Activated CD4-positive, alpha-beta T cell treated with anti-CD3 and anti-CD28 coated beads for 36 hours (primary cell): ENCODE measurements around the gene CELF2. TPM values are rescaled to one million over a fixed set of nuclear protein-coding genes. Genes with fewer than 3 reads are reported as not detected.

Experiments
- ATAC-seq: fragments of 200-7000 bp; cut with Tn5 transposase; one replicate; pipeline ENCODE4 v1.10.0; 2021; ENCODE audit warnings: mild to moderate bottlenecking, moderate library complexity
- CTCF ChIA-PET: fragments of 350-600 bp; sonication (Branson Sonifier 250); formaldehyde crosslinking; loops from one replicate; lab custom pipeline; 2021; ENCODE audit warnings: antibody characterized with exemption; lab: Charles Lee
- POLR2A ChIA-PET: fragments of 350-600 bp; sonication (Branson Sonifier 250); formaldehyde crosslinking; loops from one replicate; lab custom pipeline; 2021; ENCODE audit warnings: antibody characterized with exemption, inconsistent platforms; lab: Charles Lee
- DNase-seq: peaks from one replicate; pipeline ENCODE4 v3.0.0-alpha.2; 2020
- H3K27ac Mint-ChIP-seq: one replicate; pipeline ENCODE4 v1.8.0; 2021; ENCODE audit warnings: mixed read lengths
- H3K27me3 Mint-ChIP-seq: one replicate; pipeline ENCODE4 v1.8.0; 2021; ENCODE audit warnings: mixed read lengths
- H3K36me3 Mint-ChIP-seq: one replicate; pipeline ENCODE4 v1.8.0; 2021; ENCODE audit warnings: low read depth, mixed read lengths
- H3K4me1 Mint-ChIP-seq: one replicate; pipeline ENCODE4 v1.8.0; 2021; ENCODE audit warnings: mixed read lengths
- H3K4me3 Mint-ChIP-seq: one replicate; pipeline ENCODE4 v1.8.0; 2021; ENCODE audit warnings: mild to moderate bottlenecking, moderate library complexity, mixed read lengths
- H3K9me3 Mint-ChIP-seq: one replicate; pipeline ENCODE4 v1.8.0; 2021; ENCODE audit warnings: low read depth, mixed read lengths
- intact Hi-C, 2 experiments: fragments of 100-400 bp; cut with DNase I in 1 of 2; cut with micrococcal nuclease in 1 of 2; formaldehyde crosslinking; loops; one replicate each; pipeline versions ENCODE4 v1.14.2 to v1.15.1; 2022 to 2024; cut with DNase I, micrococcal nuclease
- total RNA-seq, 2 experiments: library from RNA; stranded (reverse); gene quantifications; one replicate each; pipeline ENCODE4 v1.2.3, GENCODE V29; 2021

The CELF2 gene
- total RNA-seq, 2 experiments from 2014 or later: 102 to 119 TPM

DNA sequence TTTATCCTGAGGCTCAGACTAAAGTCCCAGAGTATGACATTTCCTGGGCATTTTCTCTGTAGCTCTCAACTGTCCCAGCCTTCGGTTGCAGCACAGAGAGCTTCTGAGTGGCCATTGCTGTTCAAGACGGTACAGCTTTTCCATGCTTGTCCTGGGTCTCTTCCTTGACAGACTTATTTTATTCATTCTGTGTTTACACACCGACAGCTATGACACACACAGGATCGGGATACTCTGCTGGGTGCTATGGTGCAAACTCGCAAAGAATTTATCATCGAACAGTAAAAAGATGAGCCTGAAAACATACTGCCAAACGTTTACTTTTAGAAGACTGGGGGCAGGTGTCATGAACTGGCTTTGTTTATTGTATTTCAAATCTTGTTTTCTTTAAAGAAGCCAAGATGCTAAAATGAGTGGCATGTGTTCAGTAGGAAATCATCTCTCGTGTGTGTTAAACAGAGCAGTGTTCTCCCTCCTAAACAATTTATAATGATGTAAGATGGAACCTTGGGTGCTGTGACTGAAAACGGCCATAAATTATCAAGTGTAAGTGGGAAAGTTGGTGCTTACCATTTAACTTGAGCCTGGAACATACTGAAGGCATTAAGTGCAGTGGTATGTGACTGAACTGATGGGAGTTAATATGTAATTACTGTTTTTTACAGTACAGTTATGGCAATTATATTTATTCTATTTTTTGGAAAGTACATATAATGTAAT is 120.8 kb downstream of the CELF2 start:
- Mint-ChIP-seq H3K27me3 (no peaks in the 10 kb centered on the region), H3K9me3 (no peaks in the 10 kb centered on the region), H3K36me3 (no peaks in the 10 kb centered on the region), H3K4me3 (no peak overlapping the region), H3K4me1 (peaks cover 39% of the 10 kb centered on the region), H3K27ac (no peak overlapping the region)
- ChIA-PET CTCF (interaction anchor here (1.0 to 1.8 kb wide), 3 partner anchors 8 to 28 kb away, joined by 3 to 6 read pairs (median 3); no protein-coding TSS in a partner anchor), POLR2A (no interaction called here)
- intact Hi-C loops: no loop called here
- no peak for DNase-seq
- ATAC-seq: no peak

GRCh38 chr10:11140963-11141362 is 123.3 kb downstream of the CELF2 start:
- Mint-ChIP-seq H3K36me3 (no peaks in the 10 kb centered on the region), H3K4me3 (no peak overlapping the region), H3K27me3 (no peaks in the 10 kb centered on the region), H3K4me1 (peaks cover 59% of the 10 kb centered on the region), H3K27ac (peak overlapping the region; percentile 79), H3K9me3 (no peaks in the 10 kb centered on the region)
- ChIA-PET POLR2A (no interaction called here), CTCF (interaction anchor here (0.7 to 1.2 kb wide), 3 partner anchors 8 to 276 kb away, joined by 3 to 6 read pairs (median 4); no protein-coding TSS in a partner anchor)
- intact Hi-C loops: no loop called here
- ATAC-seq (peak; percentile 36), DNase-seq (peak; percentile 44)

GRCh38 chr10:11141571-11142091 is 124.0 kb downstream of the CELF2 start:
- peak overlapping the region; percentile 79 for H3K27ac Mint-ChIP-seq
- CTCF ChIA-PET: interaction anchor here (0.6 to 1.4 kb wide), 5 partner anchors 9 to 276 kb away, joined by 3 to 6 read pairs (median 4); no protein-coding TSS in a partner anchor
- intact Hi-C loops: no loop called here
- no peak overlapping the region for H3K4me3 Mint-ChIP-seq
- H3K36me3 Mint-ChIP-seq: no peaks in the 10 kb centered on the region
- ATAC-seq (no peak), DNase-seq (no peak)
- POLR2A ChIA-PET: no interaction called here
- H3K27me3 Mint-ChIP-seq: no peaks in the 10 kb centered on the region
- H3K9me3 Mint-ChIP-seq: no peaks in the 10 kb centered on the region
- peaks cover 66% of the 10 kb centered on the region for H3K4me1 Mint-ChIP-seq

- Mint-ChIP-seq H3K4me1 (peaks cover 77% of the 10 kb centered on the region), H3K27ac (peak overlapping the region; percentile 34), H3K27me3 (no peaks in the 10 kb centered on the region), H3K4me3 (no peak overlapping the region), H3K9me3 (no peaks in the 10 kb centered on the region), H3K36me3 (no peaks in the 10 kb centered on the region)
- ChIA-PET POLR2A (no interaction called here), CTCF (interaction anchor here (1.4 kb wide), 1 partner anchor 23 kb away, joined by 4 read pairs; no protein-coding TSS in a partner anchor)
- intact Hi-C loops: no loop called here
- ATAC-seq (no peak), DNase-seq (no peak)
Measured at GRCh38 chr10:11142777-11143176, 125.1 kb downstream of the CELF2 start.

- ATAC-seq (no peak), DNase-seq (no peak)
- H3K4me1 Mint-ChIP-seq: peaks cover 82% of the 10 kb centered on the region
- ChIA-PET CTCF (interaction anchor here (4.7 kb wide), 1 partner anchor 21 kb away, joined by 32 read pairs; no protein-coding TSS in a partner anchor), POLR2A (no interaction called here)
- intact Hi-C loops: no loop called here
- H3K27me3 Mint-ChIP-seq: no peaks in the 10 kb centered on the region
- H3K4me3 Mint-ChIP-seq: no peak overlapping the region
- no peaks in the 10 kb centered on the region for H3K9me3 Mint-ChIP-seq
- no peaks in the 10 kb centered on the region for H3K36me3 Mint-ChIP-seq
- peak overlapping the region; percentile 34 for H3K27ac Mint-ChIP-seq
Measured at GRCh38 chr10:11143242-11143641, 125.6 kb downstream of the CELF2 start.

DNA sequence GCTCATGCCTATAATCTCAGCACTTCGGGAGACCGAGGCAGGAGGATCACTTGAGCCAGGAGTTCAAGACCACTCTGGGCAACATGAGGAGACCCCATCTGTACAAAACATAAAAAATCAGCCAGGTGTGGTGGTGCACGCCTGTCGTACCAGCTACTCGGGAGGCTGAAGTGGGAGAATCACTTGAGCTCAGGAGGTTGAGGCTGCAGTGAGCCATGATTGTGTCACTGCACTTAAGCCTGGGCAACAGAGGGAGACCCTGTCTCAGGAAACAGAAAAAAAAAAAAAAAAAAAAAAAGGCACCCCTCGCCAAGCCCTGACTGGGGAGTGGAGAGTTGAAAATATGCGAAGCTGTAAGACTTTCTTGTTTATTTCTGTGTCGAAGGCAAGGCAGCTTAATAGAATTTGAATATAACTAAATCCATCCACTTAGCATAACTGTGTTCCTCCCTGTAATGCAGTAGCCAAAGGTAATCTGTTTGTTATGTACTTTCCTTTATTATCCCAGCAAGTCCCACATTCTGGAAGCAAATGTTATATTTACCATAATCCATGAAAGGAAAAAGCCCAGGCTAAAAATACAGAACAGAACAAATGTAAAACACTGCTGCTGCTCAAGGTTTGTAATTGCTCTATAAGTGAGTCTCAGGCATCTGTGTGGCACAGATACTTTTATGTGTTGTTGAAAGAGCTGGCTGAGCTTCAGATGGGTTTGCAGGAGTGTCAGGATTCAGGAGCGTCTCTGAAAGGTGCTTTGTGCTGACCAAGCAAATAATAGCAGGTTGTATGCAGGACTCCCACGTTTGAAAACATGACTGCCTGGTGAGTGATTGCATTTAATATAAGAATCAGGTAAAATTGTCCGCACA is 127.2 kb downstream of the CELF2 start:
- ChIA-PET CTCF (interaction anchor here (0.6 to 4.7 kb wide), 10 partner anchors 17 to 126 kb away, joined by 3 to 32 read pairs (median 4); no protein-coding TSS in a partner anchor), POLR2A (interaction anchor here (0.6 to 1.8 kb wide), 4 partner anchors 18 to 687 kb away, joined by 3 to 9 read pairs (median 4); no protein-coding TSS in a partner anchor)
- H3K27ac Mint-ChIP-seq: peak overlapping the region; percentile 96
- peak overlapping the region; percentile 70 for H3K4me3 Mint-ChIP-seq
- intact Hi-C loops: loop anchor here in 1 of 2 experiments (5.0 kb wide), 1 partner anchor 128 kb away; the partner anchor contains the start of gene CELF2
- ATAC-seq: peak; percentile 13
- no peaks in the 10 kb centered on the region for H3K9me3 Mint-ChIP-seq
- peaks cover 89% of the 10 kb centered on the region for H3K4me1 Mint-ChIP-seq
- H3K27me3 Mint-ChIP-seq: no peaks in the 10 kb centered on the region
- H3K36me3 Mint-ChIP-seq: no peaks in the 10 kb centered on the region
- DNase-seq: no peak

DNA sequence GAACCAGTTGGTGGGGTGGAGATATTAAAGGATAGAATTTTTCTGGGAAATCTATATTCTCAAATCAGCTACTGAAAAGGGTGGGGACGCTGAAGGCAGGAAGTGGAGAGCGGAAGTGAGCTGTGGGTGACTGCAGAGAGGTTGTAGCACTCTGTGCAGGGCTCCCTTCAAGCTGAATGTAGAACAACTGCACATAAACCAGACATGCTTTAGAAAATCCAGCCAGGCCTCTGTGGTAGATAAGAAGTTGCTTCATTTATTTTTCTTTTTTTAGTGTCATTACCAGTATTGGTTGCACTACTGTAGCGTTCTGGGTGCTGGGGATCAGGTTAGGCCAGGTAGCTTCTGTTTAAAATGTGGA is 127.8 kb downstream of the CELF2 start:
- Mint-ChIP-seq H3K9me3 (no peaks in the 10 kb centered on the region), H3K27ac (peak overlapping the region; percentile 96), H3K27me3 (no peaks in the 10 kb centered on the region), H3K4me1 (peaks cover 91% of the 10 kb centered on the region), H3K4me3 (peak overlapping the region; percentile 70), H3K36me3 (no peaks in the 10 kb centered on the region)
- CTCF ChIA-PET: interaction anchor here (0.6 to 4.7 kb wide), 9 partner anchors 8 to 125 kb away, joined by 3 to 32 read pairs (median 4); no protein-coding TSS in a partner anchor
- peak; percentile 74 for DNase-seq
- POLR2A ChIA-PET: interaction anchor here (0.6 to 1.8 kb wide), 6 partner anchors 18 to 111 kb away, joined by 3 to 9 read pairs (median 4); no protein-coding TSS in a partner anchor
- intact Hi-C loops: loop anchor here in 1 of 2 experiments (5.0 kb wide), 1 partner anchor 128 kb away; the partner anchor contains the start of gene CELF2
- ATAC-seq: peak; percentile 78

- CTCF ChIA-PET: interaction anchor here (0.9 to 4.7 kb wide), 8 partner anchors 9 to 124 kb away, joined by 3 to 32 read pairs (median 4); no protein-coding TSS in a partner anchor
- peaks cover 94% of the 10 kb centered on the region for H3K4me1 Mint-ChIP-seq
- intact Hi-C loops: loop anchor here in 1 of 2 experiments (5.0 kb wide), 1 partner anchor 129 kb away; the partner anchor contains the start of gene CELF2
- H3K27me3 Mint-ChIP-seq: no peaks in the 10 kb centered on the region
- DNase-seq (no peak), ATAC-seq (no peak)
- H3K36me3 Mint-ChIP-seq: no peaks in the 10 kb centered on the region
- peak overlapping the region; percentile 35 for H3K4me3 Mint-ChIP-seq
- POLR2A ChIA-PET: interaction anchor here (1.2 to 1.8 kb wide), 4 partner anchors 17 to 59 kb away, joined by 3 to 5 read pairs (median 3); no protein-coding TSS in a partner anchor
- peak overlapping the region; percentile 96 for H3K27ac Mint-ChIP-seq
- H3K9me3 Mint-ChIP-seq: no peaks in the 10 kb centered on the region
Measured at GRCh38 chr10:11146402-11147171, 128.9 kb downstream of the CELF2 start.

- intact Hi-C loops: loop anchor here in 1 of 2 experiments (5.0 kb wide), 1 partner anchor 130 kb away; the partner anchor contains the start of gene CELF2
- ChIA-PET POLR2A (interaction anchor here (0.6 kb wide), 1 partner anchor 61 kb away, joined by 7 read pairs; no protein-coding TSS in a partner anchor), CTCF (interaction anchor here (0.9 to 4.7 kb wide), 4 partner anchors 10 to 29 kb away, joined by 3 to 32 read pairs (median 4); no protein-coding TSS in a partner anchor)
- no peaks in the 10 kb centered on the region for H3K36me3 Mint-ChIP-seq
- H3K4me3 Mint-ChIP-seq: peak overlapping the region; percentile 35
- no peaks in the 10 kb centered on the region for H3K27me3 Mint-ChIP-seq
- H3K9me3 Mint-ChIP-seq: no peaks in the 10 kb centered on the region
- ATAC-seq (no peak), DNase-seq (peak; percentile 53)
- H3K27ac Mint-ChIP-seq: peak overlapping the region; percentile 96
- H3K4me1 Mint-ChIP-seq: peaks cover 96% of the 10 kb centered on the region
Measured at GRCh38 chr10:11147722-11148121, 130.1 kb downstream of the CELF2 start.
